GM12872 (cell line): ENCODE data around the gene RGL1.

Experiments
- TF ChIP-seq, protein P1 (sequence below): IDR thresholded peaks from 3 replicates; pipeline ENCODE4 v1.5.1; 2011; ENCODE audit warnings: low read depth, mild to moderate bottlenecking, low read length, moderate library complexity; ENCODE audit not compliant: insufficient read depth

The RGL1 gene

DNA sequence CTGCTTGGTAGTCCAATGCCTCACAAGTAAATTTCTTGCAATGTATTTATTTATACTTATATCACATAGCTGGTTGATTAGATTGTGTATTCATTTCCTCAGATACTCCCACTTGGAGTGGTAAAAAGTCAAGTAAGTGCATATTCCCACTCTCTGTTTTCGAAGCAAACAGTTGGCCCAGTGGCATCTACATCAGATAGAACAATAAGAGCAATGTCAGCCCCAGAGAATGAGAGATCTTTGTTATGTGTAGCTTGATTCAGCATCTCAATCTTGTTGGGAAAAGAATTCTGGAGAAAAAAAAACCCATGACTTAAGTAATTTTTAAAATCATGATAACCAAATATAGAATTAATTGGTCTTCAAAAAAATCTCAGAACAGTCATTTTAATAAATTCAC, 25.5 kb downstream of the RGL1 start:
- TF ChIP-seq, protein P1, sequence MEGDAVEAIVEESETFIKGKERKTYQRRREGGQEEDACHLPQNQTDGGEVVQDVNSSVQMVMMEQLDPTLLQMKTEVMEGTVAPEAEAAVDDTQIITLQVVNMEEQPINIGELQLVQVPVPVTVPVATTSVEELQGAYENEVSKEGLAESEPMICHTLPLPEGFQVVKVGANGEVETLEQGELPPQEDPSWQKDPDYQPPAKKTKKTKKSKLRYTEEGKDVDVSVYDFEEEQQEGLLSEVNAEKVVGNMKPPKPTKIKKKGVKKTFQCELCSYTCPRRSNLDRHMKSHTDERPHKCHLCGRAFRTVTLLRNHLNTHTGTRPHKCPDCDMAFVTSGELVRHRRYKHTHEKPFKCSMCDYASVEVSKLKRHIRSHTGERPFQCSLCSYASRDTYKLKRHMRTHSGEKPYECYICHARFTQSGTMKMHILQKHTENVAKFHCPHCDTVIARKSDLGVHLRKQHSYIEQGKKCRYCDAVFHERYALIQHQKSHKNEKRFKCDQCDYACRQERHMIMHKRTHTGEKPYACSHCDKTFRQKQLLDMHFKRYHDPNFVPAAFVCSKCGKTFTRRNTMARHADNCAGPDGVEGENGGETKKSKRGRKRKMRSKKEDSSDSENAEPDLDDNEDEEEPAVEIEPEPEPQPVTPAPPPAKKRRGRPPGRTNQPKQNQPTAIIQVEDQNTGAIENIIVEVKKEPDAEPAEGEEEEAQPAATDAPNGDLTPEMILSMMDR: no peak

DNA sequence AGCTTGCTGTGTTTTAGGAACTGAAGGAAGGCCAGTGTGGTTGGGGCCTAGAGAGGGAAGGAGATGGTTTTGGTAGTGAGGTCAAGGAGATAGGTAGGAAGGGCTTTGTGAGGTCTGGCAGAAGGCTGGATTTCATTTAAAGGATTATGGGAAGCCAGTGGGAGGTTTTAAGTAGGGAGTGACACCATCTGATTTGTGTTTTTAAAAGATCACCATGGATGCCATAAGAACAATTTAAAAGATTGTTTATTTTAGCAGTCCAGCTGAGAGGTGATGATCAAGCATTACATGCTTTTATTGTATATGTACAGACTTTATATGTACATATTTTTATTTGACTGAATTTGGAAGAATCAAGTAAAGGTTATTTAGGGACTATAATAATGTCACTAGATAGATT, 26.4 kb downstream of the RGL1 start:
- TF ChIP-seq, protein P1: no peak

DNA sequence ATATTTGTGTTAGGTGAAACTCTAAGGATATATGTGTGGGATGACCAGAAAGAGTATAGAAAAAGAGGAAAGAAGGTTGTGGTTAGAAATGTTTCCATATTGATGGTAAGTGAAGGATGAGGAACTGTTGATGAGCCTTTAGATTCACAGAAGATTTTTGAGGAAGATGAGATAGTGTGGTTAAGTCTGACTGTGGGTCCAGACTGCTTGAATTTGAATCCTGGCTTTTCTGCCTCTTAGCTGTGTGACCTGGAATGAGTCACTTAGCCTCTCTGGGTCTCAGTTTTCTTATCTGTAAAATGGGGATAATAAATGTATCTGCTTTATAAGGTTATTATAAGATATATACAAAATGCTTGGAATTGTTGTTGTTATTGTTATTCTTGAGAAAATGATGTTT, 27.5 kb downstream of the RGL1 start:
- TF ChIP-seq, protein P1: no peak

DNA sequence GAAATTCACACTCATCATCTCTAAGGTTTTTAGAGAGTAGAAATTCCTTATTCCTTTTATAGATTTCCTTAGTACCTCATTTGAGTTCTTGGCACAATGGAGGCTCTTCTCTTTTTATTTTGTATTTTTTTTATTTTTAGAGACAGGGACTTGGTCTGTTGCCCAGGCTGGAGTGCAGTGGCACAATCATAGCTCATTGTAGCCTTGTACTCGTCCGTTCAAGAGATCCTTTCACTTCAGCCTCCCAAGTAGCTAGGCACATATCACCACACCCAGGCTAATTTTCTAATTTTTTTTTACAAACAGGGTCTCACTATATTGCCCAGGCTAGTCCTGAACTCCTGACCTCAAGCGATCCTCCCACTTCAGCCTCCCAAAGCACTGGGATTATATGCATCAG, 29.6 kb downstream of the RGL1 start:
- TF ChIP-seq, protein P1: no peak

DNA sequence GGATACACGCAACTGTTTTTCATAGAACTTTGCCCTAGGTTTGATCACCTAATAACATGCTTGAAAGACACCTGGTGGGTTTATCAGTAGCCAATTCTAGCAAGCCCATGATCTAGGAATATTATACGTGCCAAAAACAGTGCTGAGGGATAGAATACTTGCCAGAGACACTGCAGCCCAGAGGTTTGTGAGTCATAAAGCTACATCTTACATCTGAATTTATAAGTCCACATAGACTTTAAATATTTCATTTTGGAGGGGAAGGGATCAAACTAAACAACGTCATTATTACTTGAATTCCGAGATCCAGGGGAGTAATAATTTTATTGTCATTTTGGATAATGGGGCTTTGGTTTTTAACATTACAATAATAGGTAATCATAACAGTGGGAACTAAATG, 31.7 kb downstream of the RGL1 start:
- TF ChIP-seq, protein P1: no peak

DNA sequence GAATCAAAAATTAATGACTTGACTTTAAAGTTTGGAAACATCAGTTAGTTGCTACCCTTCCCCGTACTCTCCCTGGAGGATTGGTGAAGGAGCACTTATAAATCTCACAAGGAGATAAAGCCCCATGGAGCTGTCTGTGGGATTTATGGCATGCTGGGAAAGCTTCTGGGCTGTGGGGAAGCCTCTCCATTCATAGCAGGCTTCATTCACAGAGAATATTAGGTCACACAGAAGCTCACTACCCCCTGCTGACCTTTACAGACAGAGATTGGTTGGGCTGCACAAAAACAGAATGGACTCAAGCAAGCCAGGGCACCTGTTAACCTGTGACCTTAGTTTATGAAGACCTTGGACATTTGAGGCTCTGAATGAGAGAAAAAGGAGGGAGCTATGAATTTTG, 32.1 kb downstream of the RGL1 start:
- TF ChIP-seq, protein P1: no peak

DNA sequence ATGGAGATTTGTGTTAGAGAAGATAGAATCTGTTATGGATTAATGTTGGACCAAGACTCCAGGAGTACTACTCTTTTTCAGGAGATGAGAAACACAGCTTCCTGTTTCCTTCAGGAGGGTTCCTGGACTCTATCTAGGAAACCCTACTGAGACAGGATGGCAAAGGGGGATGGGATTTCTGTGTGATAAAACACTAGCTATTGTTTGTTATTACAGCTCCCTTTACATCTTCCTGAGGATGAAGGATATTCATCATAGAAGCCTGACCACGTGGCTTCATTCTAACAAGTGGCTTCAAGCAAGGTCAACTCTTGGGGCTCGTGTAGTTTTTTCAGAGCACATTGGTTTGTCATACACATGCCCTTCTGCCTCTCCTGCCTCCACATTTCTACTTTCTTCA, 33.3 kb downstream of the RGL1 start:
- TF ChIP-seq, protein P1: no peak

DNA sequence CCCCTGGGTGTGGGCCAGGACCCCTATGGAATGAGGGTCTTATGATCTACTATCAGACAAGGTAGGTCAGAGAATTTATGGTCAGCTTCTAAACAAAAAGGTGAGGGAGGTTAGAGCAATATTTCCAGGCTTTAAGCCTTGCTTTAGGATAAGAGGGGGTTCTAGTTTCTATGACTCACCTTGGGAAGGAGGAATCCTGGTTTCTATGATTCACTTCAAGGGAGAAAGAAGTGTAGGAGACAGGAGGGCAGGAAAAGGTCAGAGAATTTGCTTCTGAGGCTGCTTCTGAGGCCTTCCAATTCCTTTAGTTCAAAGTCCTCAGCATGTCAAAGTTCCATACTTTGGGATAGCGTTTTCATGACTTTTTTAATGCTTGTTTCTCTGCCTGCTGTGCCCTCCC, 35.2 kb downstream of the RGL1 start:
- TF ChIP-seq, protein P1: no peak
